Measurements from ENCODE around the gene HDHD3.

Gene HDHD3

GRCh38 chr9:113352411-113352810, 24.4 kb downstream of the HDHD3 start:
- no peak for DNase-seq
- Histone ChIP-seq H3K9me3 (ENCODE audit: severe bottlenecking) (no peaks in the 10 kb centered on the region), H3K27ac (no peak overlapping the region), H3K27me3 (ENCODE audit: insufficient read depth, low read depth, severe bottlenecking) (no peaks in the 10 kb centered on the region), H3K4me3 (ENCODE audit: low read depth, low read length) (no peak overlapping the region), H3K36me3 (no peaks in the 10 kb centered on the region)
- TF ChIP-seq CTCF (IDR thresholded peaks at IDR 0.05; ENCODE audit: low read depth, low read length): no peak

- Histone ChIP-seq H3K4me3 (ENCODE audit: low read depth, low read length) (no peak overlapping the region), H3K27ac (no peak overlapping the region), H3K9me3 (ENCODE audit: severe bottlenecking) (no peaks in the 10 kb centered on the region), H3K36me3 (no peaks in the 10 kb centered on the region), H3K27me3 (ENCODE audit: insufficient read depth, low read depth, severe bottlenecking) (no peaks in the 10 kb centered on the region)
- DNase-seq: no peak
- TF ChIP-seq CTCF (IDR thresholded peaks at IDR 0.05; ENCODE audit: low read depth, low read length): no peak
Observed at GRCh38 chr9:113352006-113352405, 24.8 kb downstream of the HDHD3 start.

- no peaks in the 10 kb centered on the region for H3K9me3 ChIP-seq (ENCODE audit: severe bottlenecking)
- DNase-seq: no peak
- no peaks in the 10 kb centered on the region for H3K27me3 ChIP-seq (ENCODE audit: insufficient read depth, low read depth, severe bottlenecking)
- H3K36me3 ChIP-seq: no peaks in the 10 kb centered on the region
- TF ChIP-seq CTCF (IDR thresholded peaks at IDR 0.05; ENCODE audit: low read depth, low read length): no peak
- no peak overlapping the region for H3K27ac ChIP-seq
- no peak overlapping the region for H3K4me3 ChIP-seq (ENCODE audit: low read depth, low read length)
Observed at GRCh38 chr9:113350937-113351336, 25.8 kb downstream of the HDHD3 start.

GRCh38 chr9:113350107-113350661, 26.6 kb downstream of the HDHD3 start:
- peak; percentile 65 for DNase-seq
- Histone ChIP-seq H3K9me3 (ENCODE audit: severe bottlenecking) (no peaks in the 10 kb centered on the region), H3K27ac (peak overlapping the region; percentile 48), H3K4me3 (ENCODE audit: low read depth, low read length) (peak overlapping the region; percentile 14), H3K27me3 (ENCODE audit: insufficient read depth, low read depth, severe bottlenecking) (no peaks in the 10 kb centered on the region), H3K36me3 (no peaks in the 10 kb centered on the region)
- no peak for TF ChIP-seq CTCF (IDR thresholded peaks at IDR 0.05; ENCODE audit: low read depth, low read length)

- H3K36me3 ChIP-seq: no peaks in the 10 kb centered on the region
- H3K4me3 ChIP-seq (ENCODE audit: low read depth, low read length): peak within 1 kb of the TSS; percentile 14
- no peaks in the 10 kb centered on the region for H3K27me3 ChIP-seq (ENCODE audit: insufficient read depth, low read depth, severe bottlenecking)
Observed at GRCh38 chr9:113349445-113350094, 27.2 kb downstream of the HDHD3 start, which contains the start of gene BSPRY. Gene BSPRY, plus strand, starts transcription at chr9:113349541. Its CDS starts 39 bp downstream, at chr9:113349580.

More at GRCh38 chr9:113349445-113350094, 27.2 kb downstream of the HDHD3 start, which contains the start of gene BSPRY:
- peak within 1 kb of the TSS; percentile 48 for H3K27ac ChIP-seq
- no peaks in the 10 kb centered on the region for H3K9me3 ChIP-seq (ENCODE audit: severe bottlenecking)
- DNase-seq: no peak
- TF ChIP-seq CTCF (IDR thresholded peaks at IDR 0.05; ENCODE audit: low read depth, low read length): no peak

Data from WERI-Rb-1 (cell line).